NK-92 treated with Interleukin-12 subunit alpha and Interleukin-12 subunit beta, amount 100 ng/mL, for 24 hours (cell line): ENCODE results near the gene ETNPPL.

Experiments used
- DNase-seq: peaks from one replicate; lab custom pipeline; 2025; lab: John Stamatoyannopoulos, UW

Gene ETNPPL

DNA sequence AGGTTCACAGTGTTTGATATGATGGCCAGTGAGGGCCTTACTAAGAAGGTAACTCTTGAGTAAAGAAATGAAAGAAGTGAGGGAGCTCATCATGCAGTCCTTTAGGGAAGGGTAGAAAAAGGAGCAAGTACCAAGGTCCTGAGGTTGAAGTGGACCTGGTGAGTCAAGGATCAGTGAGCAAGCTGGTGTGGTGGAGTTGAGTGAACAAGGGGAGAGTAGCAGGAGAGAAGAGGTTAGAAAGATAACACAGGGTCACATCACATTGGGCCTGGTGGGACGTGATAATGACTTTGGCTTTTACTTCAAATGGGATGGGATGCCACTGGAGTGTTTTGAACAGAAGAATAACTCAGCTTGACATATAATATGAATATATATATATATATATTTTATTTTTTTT lies 67.8 kb downstream of the ETNPPL start:
- no peak for DNase-seq

- DNase-seq = no peak
Observed at GRCh38 chr4:108694423-108694822, 68.4 kb downstream of the ETNPPL start.

DNA sequence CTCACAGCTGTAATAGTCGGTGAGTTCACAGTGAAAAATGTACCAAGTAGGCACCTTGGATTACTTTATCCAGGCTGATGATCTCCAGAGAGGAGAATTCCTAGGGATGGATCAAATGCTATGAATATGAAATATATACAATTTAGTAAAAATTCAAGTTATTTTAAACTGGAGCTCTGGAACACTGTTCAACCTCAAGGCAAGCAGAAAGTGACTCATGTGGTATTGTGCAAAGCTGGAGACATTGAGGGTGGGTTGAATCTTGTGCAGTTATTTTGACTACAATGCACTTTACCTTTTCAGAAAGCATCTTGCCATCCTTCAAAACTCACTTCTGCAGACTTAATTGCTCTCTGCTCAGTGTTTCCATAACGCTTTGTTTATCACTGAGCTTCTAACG lies 69.0 kb downstream of the ETNPPL start:
- DNase-seq = no peak

GRCh38 chr4:108693211-108693610 lies 69.6 kb downstream of the ETNPPL start:
- DNase-seq = no peak
